B cell (primary cell): ENCODE results near the gene BAZ2B. TPM values are rescaled to one million over a fixed set of nuclear protein-coding genes. Genes with fewer than 3 reads are reported as not detected.

Experiments used
- ATAC-seq: fragments of 200-7000 bp; cut with Tn5 transposase; one replicate; pipeline ENCODE4 v1.10.0; 2021; ENCODE audit warnings: low read depth, mild to moderate bottlenecking, moderate number of reproducible peaks, moderate library complexity
- CTCF ChIA-PET: fragments of 350-600 bp; sonication (Branson Sonifier 250); formaldehyde crosslinking; loops from one replicate; lab custom pipeline; 2021; ENCODE audit warnings: antibody characterized with exemption, inconsistent platforms; lab: Charles Lee
- POLR2A ChIA-PET: fragments of 350-600 bp; sonication (Branson Sonifier 250); formaldehyde crosslinking; loops from one replicate; lab custom pipeline; 2021; ENCODE audit warnings: antibody characterized with exemption; lab: Charles Lee
- DNase-seq: peaks from one replicate; pipeline ENCODE4 v3.0.0; 2013
- H2AFZ ChIP-seq: 2 replicates; pipeline ENCODE4 v1.6.1; 2012; ENCODE audit warnings: mild to moderate bottlenecking, low read depth, low read length; ENCODE audit not compliant: insufficient read depth, poor library complexity, severe bottlenecking
- H3K27ac ChIP-seq, 2 donors: 1 replicate in 1 of 2; 2 replicates in 1 of 2; pipeline ENCODE4 v1.5.1; 2012 to 2013; ENCODE audit warnings: low read length in 2 of 2, mild to moderate bottlenecking in 2 of 2, moderate library complexity in 1 of 2
- H3K27me3 ChIP-seq, 4 experiments: fragments of 200-600 bp in 1 of 4; sonication (generic) in 1 of 4; replicated peaks in 1 of 4; 1 replicate in 2 of 4; 2 replicates in 2 of 4; pipeline versions ENCODE4 v1.6.1 to v1.7.0; 2013 to 2016; ENCODE audit warnings: low read length in 3 of 4, mild to moderate bottlenecking in 2 of 4, mixed read lengths in 1 of 4, moderate library complexity in 1 of 4; ENCODE audit not compliant: insufficient read depth in 4 of 4, control insufficient read depth in 3 of 4; ENCODE audit errors: control extremely low read depth in 1 of 4
- H3K36me3 ChIP-seq, 2 experiments: replicated peaks in 1 of 2; 1 replicate in 1 of 2; 2 replicates in 1 of 2; pipeline versions ENCODE4 v1.6.1 to v1.7.1; 2013; ENCODE audit warnings: low read length in 1 of 2; ENCODE audit not compliant: insufficient read depth in 2 of 2, control insufficient read depth in 1 of 2; ENCODE audit errors: control extremely low read depth in 1 of 2, extremely low read depth in 1 of 2
- H3K4me1 ChIP-seq, 2 donors: fragments of 200-600 bp in 1 of 2; sonication (generic) in 1 of 2; 1 replicate in 1 of 2; 2 replicates in 1 of 2; pipeline versions ENCODE4 v1.5.1 to v1.6.1; 2013 to 2017; ENCODE audit warnings: low read length in 2 of 2; ENCODE audit not compliant: control insufficient read depth in 2 of 2, insufficient read depth in 2 of 2
- H3K4me2 ChIP-seq: replicated peaks from 2 replicates; pipeline ENCODE3; 2012; ENCODE audit warnings: mild to moderate bottlenecking, low read depth, low read length; ENCODE audit not compliant: poor library complexity, severe bottlenecking
- H3K4me3 ChIP-seq, 5 experiments: fragments of 200-600 bp in 1 of 5; sonication (generic) in 1 of 5; 1 replicate in 3 of 5; 2 replicates in 2 of 5; pipeline versions ENCODE4 v1.5.1 to v1.7.0; 2011 to 2016; ENCODE audit warnings: low read length in 4 of 5, mild to moderate bottlenecking in 4 of 5, low read depth in 2 of 5, control low read depth in 1 of 5, moderate library complexity in 1 of 5; ENCODE audit not compliant: insufficient read depth in 1 of 5; ENCODE audit errors: control extremely low read depth in 1 of 5, extremely low read depth in 1 of 5
- H3K79me2 ChIP-seq: fragments of 200-600 bp; sonication (generic); one replicate; pipeline ENCODE4 v1.6.0; 2016; ENCODE audit warnings: low read length; ENCODE audit not compliant: control insufficient read depth, insufficient read depth
- H3K9ac ChIP-seq: fragments of 200-600 bp; sonication (generic); 2 replicates; pipeline ENCODE4 v1.6.1; 2017; ENCODE audit warnings: mild to moderate bottlenecking, low read length, moderate library complexity
- H3K9me3 ChIP-seq, 3 donors: one replicate each; pipeline versions ENCODE4 v1.6.1 to v1.7.1; 2013; ENCODE audit warnings: low read length in 2 of 3; ENCODE audit not compliant: control insufficient read depth in 2 of 3, insufficient read depth in 1 of 3; ENCODE audit errors: control extremely low read depth in 1 of 3
- H4K20me1 ChIP-seq: 2 replicates; pipeline ENCODE4 v1.6.0; 2012; ENCODE audit warnings: mild to moderate bottlenecking, low read length; ENCODE audit not compliant: insufficient read depth, control insufficient read depth, poor library complexity, severe bottlenecking
- H3K27ac Mint-ChIP-seq: one replicate; pipeline ENCODE4 v1.8.0; 2021; ENCODE audit warnings: mixed read lengths
- H3K27me3 Mint-ChIP-seq: one replicate; pipeline ENCODE4 v1.8.0; 2021; ENCODE audit warnings: mixed read lengths
- H3K4me1 Mint-ChIP-seq: one replicate; pipeline ENCODE4 v1.8.0; 2021; ENCODE audit warnings: mixed read lengths
- H3K4me3 Mint-ChIP-seq: one replicate; pipeline ENCODE4 v1.8.0; 2021; ENCODE audit warnings: mixed read lengths
- H3K9me3 Mint-ChIP-seq: one replicate; pipeline ENCODE4 v1.8.0; 2022; ENCODE audit warnings: mixed read lengths; ENCODE audit not compliant: insufficient read depth
- CTCF ChIP-seq: fragments of 200-600 bp; IDR thresholded peaks from one replicate; pipeline ENCODE4 v1.8.0; 2022; ENCODE audit warnings: antibody characterized with exemption, mild to moderate bottlenecking
- EZH2 ChIP-seq: IDR thresholded peaks from 2 replicates; pipeline ENCODE4 v1.6.1; 2012; ENCODE audit warnings: borderline replicate concordance, low read depth, mild to moderate bottlenecking, moderate library complexity, low read length; ENCODE audit not compliant: insufficient read depth, poor library complexity, severe bottlenecking
- WGBS: methylation state at CpG from one replicate; pipeline ENCODE4 v1.1.5; 2013; ENCODE audit warnings: missing lambda C conversion rate; ENCODE audit not compliant: insufficient coverage; 5-methylcytosine and 5-hydroxymethylcytosine counted together
- intact Hi-C: fragments of 100-400 bp; cut with micrococcal nuclease; formaldehyde crosslinking; loops from one replicate; pipeline ENCODE4 v1.10.0; 2022
- polyA plus RNA-seq: library from polyadenylated mRNA; depleted of rRNA; stranded (reverse); fragments of >200 nt; gene quantifications from 2 replicates; pipeline ENCODE4 v1.2.3, GENCODE V29; 2012
- total RNA-seq, 2 donors: library from RNA; stranded (reverse); fragments of 120-200 nt in 1 of 2; gene quantifications; 1 replicate in 1 of 2; 2 replicates in 1 of 2; pipeline versions ENCODE4 v1.2.3 to v1.2.4, GENCODE V29; 2013 to 2022

Gene BAZ2B
- total and polyA plus RNA-seq, 2 donors (not counting 1 experiment from before 2014, with no cell fraction given) = 8.6 to 42.3 TPM

- no peak overlapping the region for H3K4me2 ChIP-seq
- no peak overlapping the region for H2AFZ ChIP-seq
- no peaks in the 10 kb centered on the region for H3K4me1 ChIP-seq
- no peaks in the 10 kb centered on the region for H3K4me1 Mint-ChIP-seq
- peaks cover 0 to 4% (median 2%) of the 10 kb centered on the region in 3 donors for H3K9me3 ChIP-seq
- intact Hi-C loops = no loop called here
- H3K36me3 ChIP-seq = no peaks in the 10 kb centered on the region
- no peak overlapping the region for H3K4me3 Mint-ChIP-seq
- TF ChIP-seq CTCF = no peak
- TF ChIP-seq EZH2 = no peak
- no peaks in the 10 kb centered on the region for H3K79me2 ChIP-seq
- no peak for DNase-seq
- H3K27me3 ChIP-seq = no peaks in the 10 kb centered on the region
- CTCF ChIA-PET = no interaction called here
- H3K4me3 ChIP-seq = no peak overlapping the region
- H3K9ac ChIP-seq = no peak overlapping the region
- H3K9me3 Mint-ChIP-seq = peaks cover 7% of the 10 kb centered on the region
- no peaks in the 10 kb centered on the region for H3K27me3 Mint-ChIP-seq
- ATAC-seq = no peak
- no peaks in the 10 kb centered on the region for H4K20me1 ChIP-seq
- POLR2A ChIA-PET = no interaction called here
- H3K27ac Mint-ChIP-seq = no peak overlapping the region
- no peak overlapping the region for H3K27ac ChIP-seq
Observed at GRCh38 chr2:159650574-159650973, 34.2 kb upstream of the BAZ2B start.

GRCh38 chr2:159648643-159649042, 32.3 kb upstream of the BAZ2B start:
- Histone ChIP-seq H2AFZ (no peak overlapping the region), H4K20me1 (no peaks in the 10 kb centered on the region), H3K27ac (no peak overlapping the region), H3K79me2 (no peaks in the 10 kb centered on the region), H3K36me3 (no peaks in the 10 kb centered on the region), H3K27me3 (no peaks in the 10 kb centered on the region), H3K9ac (no peak overlapping the region), H3K9me3 (peaks cover 0 to 2% (median 2%) of the 10 kb centered on the region in 3 donors), H3K4me3 (no peak overlapping the region), H3K4me1 (no peaks in the 10 kb centered on the region), H3K4me2 (no peak overlapping the region)
- Mint-ChIP-seq H3K27me3 (no peaks in the 10 kb centered on the region), H3K27ac (no peak overlapping the region), H3K9me3 (peaks cover 9% of the 10 kb centered on the region), H3K4me1 (no peaks in the 10 kb centered on the region), H3K4me3 (no peak overlapping the region)
- intact Hi-C loops = no loop called here
- DNase-seq (no peak), ATAC-seq (no peak)
- ChIA-PET CTCF (interaction anchor here (0.7 kb wide), 1 partner anchor 311 kb away, joined by 3 read pairs; no protein-coding TSS in a partner anchor), POLR2A (no interaction called here)
- TF ChIP-seq EZH2 (no peak), CTCF (no peak)
- WGBS = no CpG with 5 or more reads among the region's 2 CpGs
